Thyroid gland (tissue), 4 donors: Measurements from ENCODE around the gene CDCA4.
A peak's percentile ranks its signal among the peaks of the same experiment; 100 is the strongest.

Source experiments
- POLR2A ChIP-seq, 2 donors: fragments of 450-650 bp; IDR thresholded peaks; one replicate each; pipeline ENCODE4 v1.6.1; 2017; ENCODE audit warnings: antibody characterized with exemption in 2 of 2, mild to moderate bottlenecking in 2 of 2, moderate library complexity in 1 of 2
- TF ChIP-seq, protein P1 (sequence below), 6 experiments: fragments of 200-600 bp in 3 of 6; fragments of 450-650 bp in 3 of 6; sonication (generic) in 3 of 6; IDR thresholded peaks; one replicate each; pipeline ENCODE4 v1.5.1; 2016 to 2019; ENCODE audit warnings: antibody characterized with exemption in 6 of 6, mild to moderate bottlenecking in 2 of 6, inconsistent platforms in 1 of 6, moderate library complexity in 1 of 6

DNA sequence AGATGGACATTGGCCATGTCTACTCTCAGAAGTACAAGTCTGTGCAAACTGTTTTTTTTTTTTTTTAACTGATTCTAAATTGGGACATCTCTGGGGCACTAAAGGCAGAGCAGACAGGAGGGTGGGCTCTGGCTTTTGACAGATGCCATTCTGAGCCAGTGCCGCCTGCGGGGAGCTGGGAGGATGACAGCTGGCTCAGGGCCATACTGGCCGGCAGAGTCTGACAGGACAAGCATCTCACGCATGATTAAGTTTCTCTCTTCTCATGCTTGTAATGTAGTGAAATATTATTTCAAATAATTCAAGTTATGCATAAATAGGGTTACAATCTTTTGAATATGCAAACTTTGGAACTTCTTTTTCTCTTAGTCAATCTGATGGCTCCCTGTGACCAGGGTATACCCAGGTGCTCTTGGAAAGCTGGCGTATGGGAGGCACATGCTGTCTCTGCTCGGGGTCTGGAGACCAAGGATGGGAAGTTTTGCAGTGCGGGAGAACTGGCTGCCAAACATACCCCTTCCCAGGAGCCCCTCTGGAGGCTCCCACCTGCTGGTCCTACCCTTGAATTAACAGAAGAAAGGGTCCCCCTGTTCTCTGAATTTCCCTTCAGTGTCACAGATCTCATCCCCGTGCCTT lies 7.6 kb downstream of the CDCA4 start:
- no peak for TF ChIP-seq POLR2A (IDR thresholded peaks at IDR 0.05)
- TF ChIP-seq, protein P1, sequence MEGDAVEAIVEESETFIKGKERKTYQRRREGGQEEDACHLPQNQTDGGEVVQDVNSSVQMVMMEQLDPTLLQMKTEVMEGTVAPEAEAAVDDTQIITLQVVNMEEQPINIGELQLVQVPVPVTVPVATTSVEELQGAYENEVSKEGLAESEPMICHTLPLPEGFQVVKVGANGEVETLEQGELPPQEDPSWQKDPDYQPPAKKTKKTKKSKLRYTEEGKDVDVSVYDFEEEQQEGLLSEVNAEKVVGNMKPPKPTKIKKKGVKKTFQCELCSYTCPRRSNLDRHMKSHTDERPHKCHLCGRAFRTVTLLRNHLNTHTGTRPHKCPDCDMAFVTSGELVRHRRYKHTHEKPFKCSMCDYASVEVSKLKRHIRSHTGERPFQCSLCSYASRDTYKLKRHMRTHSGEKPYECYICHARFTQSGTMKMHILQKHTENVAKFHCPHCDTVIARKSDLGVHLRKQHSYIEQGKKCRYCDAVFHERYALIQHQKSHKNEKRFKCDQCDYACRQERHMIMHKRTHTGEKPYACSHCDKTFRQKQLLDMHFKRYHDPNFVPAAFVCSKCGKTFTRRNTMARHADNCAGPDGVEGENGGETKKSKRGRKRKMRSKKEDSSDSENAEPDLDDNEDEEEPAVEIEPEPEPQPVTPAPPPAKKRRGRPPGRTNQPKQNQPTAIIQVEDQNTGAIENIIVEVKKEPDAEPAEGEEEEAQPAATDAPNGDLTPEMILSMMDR (IDR thresholded peaks at IDR 0.05): peak in 2 of 6 experiments; percentile 26 to 39
